Endothelial cell of umbilical vein (primary cell): ENCODE results near the gene MBNL2. TPM values are rescaled to one million over a fixed set of nuclear protein-coding genes. Genes with fewer than 3 reads are reported as not detected.

Experiments
- BruUV-seq: library from RNA; stranded (reverse); fragments of 400-500 nt; replicated peaks from 2 replicates; lab custom pipeline; 2021; lab: Mats Ljungman, UMichigan
- CTCF ChIA-PET: fragments of 300-600, 350-600 bp; sonication (Branson Sonifier 250); formaldehyde crosslinking; loops from one replicate; lab custom pipeline; 2021; ENCODE audit warnings: antibody characterized with exemption, inconsistent platforms; lab: Charles Lee
- POLR2A ChIA-PET: fragments of 300-600, 350-600 bp; sonication (Branson Sonifier 250); formaldehyde crosslinking; loops from one replicate; lab custom pipeline; 2021; ENCODE audit warnings: antibody characterized with exemption, inconsistent platforms; lab: Charles Lee
- DNase-seq: peaks from one replicate; pipeline ENCODE4 v3.0.0-alpha.2; 2011; ENCODE audit warnings: low read depth, low spot score
- FAIRE-seq: peaks from 2 replicates; lab custom pipeline; 2011; peaks lifted over from hg19 to GRCh38; lab: Jason Lieb, UNC
- H2AFZ ChIP-seq: 2 replicates; pipeline ENCODE4 v1.6.0; 2012; ENCODE audit warnings: low read depth, low read length, control low read depth, inconsistent platforms
- H3K27ac ChIP-seq: 2 replicates; pipeline ENCODE4 v1.5.1; 2011; ENCODE audit warnings: low read depth, mild to moderate bottlenecking, control low read depth, low read length, moderate library complexity; ENCODE audit not compliant: insufficient read depth
- H3K27me3 ChIP-seq, 2 experiments: 2 replicates each; pipeline versions ENCODE4 v1.6.0 to v1.6.1; 2011; ENCODE audit warnings: low read length in 2 of 2, mixed read lengths in 1 of 2; ENCODE audit not compliant: control insufficient read depth in 2 of 2, insufficient read depth in 2 of 2
- H3K36me3 ChIP-seq, 2 experiments: 2 replicates in 1 of 2; 3 replicates in 1 of 2; pipeline ENCODE4 v1.5.1; 2011; ENCODE audit warnings: low read length in 2 of 2, mild to moderate bottlenecking in 1 of 2, moderate library complexity in 1 of 2; ENCODE audit not compliant: control insufficient read depth in 2 of 2, insufficient read depth in 2 of 2; ENCODE audit errors: extremely low read depth in 1 of 2
- H3K4me1 ChIP-seq: 3 replicates; pipeline ENCODE4 v1.5.1; 2011; ENCODE audit warnings: mild to moderate bottlenecking, low read length; ENCODE audit not compliant: control insufficient read depth, insufficient read depth; ENCODE audit errors: extremely low read depth
- H3K4me2 ChIP-seq: 2 replicates; pipeline ENCODE4 v1.6.1; 2011; ENCODE audit warnings: low read length, control low read depth, mixed read lengths; ENCODE audit not compliant: insufficient read depth
- H3K4me3 ChIP-seq, 3 experiments: fragments of 200-600 bp in 1 of 3; sonication (generic), shearing (Covaris generic) in 1 of 3; replicated peaks in 1 of 3; 2 replicates each; pipeline ENCODE4 v1.5.1; 2011 to 2016; ENCODE audit warnings: control low read depth in 3 of 3, low read length in 3 of 3, mild to moderate bottlenecking in 2 of 3, inconsistent platforms in 1 of 3, low read depth in 1 of 3, moderate library complexity in 1 of 3; ENCODE audit not compliant: insufficient read depth in 1 of 3
- H3K79me2 ChIP-seq: 2 replicates; pipeline ENCODE4 v1.6.0; 2012; ENCODE audit warnings: low read length, inconsistent platforms; ENCODE audit not compliant: control insufficient read depth, insufficient read depth
- H3K9ac ChIP-seq: replicated peaks from 2 replicates; pipeline ENCODE3; 2011; ENCODE audit warnings: low read length, control low read depth; ENCODE audit not compliant: insufficient read depth; ENCODE audit errors: extremely low read depth
- H3K9me1 ChIP-seq: replicated peaks from 3 replicates; pipeline ENCODE4 v1.6.0; 2011; ENCODE audit warnings: mild to moderate bottlenecking, low read length; ENCODE audit not compliant: control insufficient read depth, insufficient read depth; ENCODE audit errors: extremely low read depth
- H3K9me3 ChIP-seq: replicated peaks from 2 replicates; pipeline ENCODE4 v1.5.1; 2012; ENCODE audit warnings: low read length, inconsistent platforms; ENCODE audit not compliant: control insufficient read depth, insufficient read depth
- H4K20me1 ChIP-seq: replicated peaks from 2 replicates; pipeline ENCODE3; 2011; ENCODE audit warnings: mild to moderate bottlenecking, low read length; ENCODE audit not compliant: control insufficient read depth, insufficient read depth; ENCODE audit errors: extremely low read depth
- EZH2 ChIP-seq: IDR thresholded peaks from 2 replicates; pipeline ENCODE4 v1.6.1; 2012; ENCODE audit warnings: borderline replicate concordance, low read depth, mild to moderate bottlenecking, moderate library complexity, low read length, inconsistent platforms; ENCODE audit not compliant: severe bottlenecking
- FOS ChIP-seq: IDR thresholded peaks from 2 replicates; pipeline ENCODE4 v1.6.1; 2011; ENCODE audit warnings: mild to moderate bottlenecking, low read length, moderate library complexity, borderline replicate concordance; ENCODE audit not compliant: insufficient read depth
- GATA2 ChIP-seq: IDR thresholded peaks from 2 replicates; pipeline ENCODE4 v1.7.0; 2011; ENCODE audit warnings: low read depth, mild to moderate bottlenecking, moderate library complexity, mixed read lengths, low read length; ENCODE audit not compliant: insufficient read length, insufficient read depth
- JUN ChIP-seq: IDR thresholded peaks from 2 replicates; pipeline ENCODE4 v1.6.1; 2011; ENCODE audit warnings: borderline replicate concordance, low read depth; ENCODE audit not compliant: insufficient read length, insufficient read depth
- dilution Hi-C: fragments of 300-500 bp; cut with MboI; formaldehyde crosslinking; loops from one replicate; pipeline ENCODE4 v1.15.0; 2019; ENCODE audit warnings: low sequenced_read_pairs; ENCODE audit not compliant: extremely low pct_ligation_motif_present
- intact Hi-C: fragments of 100-400 bp; cut with micrococcal nuclease; formaldehyde crosslinking; loops from one replicate; pipeline ENCODE4 v1.10.0; 2022
- polyA plus RNA-seq, 4 experiments: library from polyadenylated mRNA; depleted of rRNA in 3 of 4; stranded (reverse) in 3 of 4; unstranded in 1 of 4; fragments of >200 nt; gene quantifications; 2 replicates each; pipeline versions ENCODE4 v1.2.1 to v1.2.3, GENCODE V29; 2011 to 2012; ENCODE audit warnings: missing spikeins in 1 of 4
- small RNA-seq: library from RNA; depleted of rRNA; stranded (forward); fragments of <200 nt; gene quantifications from one replicate; pipeline ENCODE3, GENCODE V24; 2012; ENCODE audit warnings: low replicate concordance, low read depth; ENCODE audit not compliant: insufficient read depth, insufficient read length
- total RNA-seq: library from RNA; stranded (reverse); gene quantifications from 2 replicates; pipeline ENCODE4 v1.2.3, GENCODE V29; 2021
- TF ChIP-seq, protein P1 (sequence below), 2 donors: IDR thresholded peaks; 1 replicate in 1 of 2; 2 replicates in 1 of 2; pipeline ENCODE4 v1.5.1; 2011; ENCODE audit warnings: low read length in 2 of 2, mild to moderate bottlenecking in 2 of 2, moderate library complexity in 2 of 2, control low read depth in 1 of 2, inconsistent platforms in 1 of 2, low read depth in 1 of 2; ENCODE audit not compliant: insufficient read depth in 1 of 2; ENCODE audit errors: extremely low read depth in 1 of 2

Gene MBNL2
- total and polyA plus RNA-seq, 2 donors (not counting 3 experiments of a cell fraction or from before 2014, with no cell fraction given), result 32.9 to 76.5 TPM

DNA sequence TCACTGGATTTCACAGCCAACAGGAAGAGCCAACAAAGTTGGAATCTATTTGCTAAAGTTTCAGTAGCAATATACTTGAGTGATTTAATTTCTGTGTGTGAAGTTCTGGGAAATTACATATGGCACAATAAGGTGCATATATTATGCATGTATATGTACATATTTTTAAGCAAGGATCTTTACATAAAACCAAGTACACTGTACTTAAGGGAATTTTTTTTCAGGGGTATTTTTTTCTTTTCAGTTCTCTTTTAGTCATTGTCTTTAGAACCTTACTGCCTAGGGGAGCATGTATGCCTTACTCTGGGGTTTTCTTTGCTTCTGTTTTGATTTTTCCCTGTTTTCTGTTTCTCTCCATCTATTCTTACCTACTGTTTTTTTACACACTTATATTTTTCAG is 219.2 kb downstream of the MBNL2 start:
- Histone ChIP-seq H3K9me3 (no peaks in the 10 kb centered on the region), H3K79me2 (peaks cover 58% of the 10 kb centered on the region), H3K4me2 (no peak overlapping the region), H3K4me3 (no peak overlapping the region), H2AFZ (no peak overlapping the region), H4K20me1 (no peaks in the 10 kb centered on the region), H3K27me3 (no peaks in the 10 kb centered on the region), H3K9me1 (no peaks in the 10 kb centered on the region), H3K9ac (no peak overlapping the region), H3K4me1 (peaks cover 15% of the 10 kb centered on the region), H3K36me3 (no peaks in the 10 kb centered on the region), H3K27ac (no peak overlapping the region)
- DNase-seq (no peak), FAIRE-seq (no peak)
- intact Hi-C loops (no loop called here), dilution Hi-C loops (no loop called here)
- no TSS peak for BruUV-seq
- TF ChIP-seq EZH2 (no peak), FOS (no peak), JUN (no peak), GATA2 (no peak)
- TF ChIP-seq, protein P1, sequence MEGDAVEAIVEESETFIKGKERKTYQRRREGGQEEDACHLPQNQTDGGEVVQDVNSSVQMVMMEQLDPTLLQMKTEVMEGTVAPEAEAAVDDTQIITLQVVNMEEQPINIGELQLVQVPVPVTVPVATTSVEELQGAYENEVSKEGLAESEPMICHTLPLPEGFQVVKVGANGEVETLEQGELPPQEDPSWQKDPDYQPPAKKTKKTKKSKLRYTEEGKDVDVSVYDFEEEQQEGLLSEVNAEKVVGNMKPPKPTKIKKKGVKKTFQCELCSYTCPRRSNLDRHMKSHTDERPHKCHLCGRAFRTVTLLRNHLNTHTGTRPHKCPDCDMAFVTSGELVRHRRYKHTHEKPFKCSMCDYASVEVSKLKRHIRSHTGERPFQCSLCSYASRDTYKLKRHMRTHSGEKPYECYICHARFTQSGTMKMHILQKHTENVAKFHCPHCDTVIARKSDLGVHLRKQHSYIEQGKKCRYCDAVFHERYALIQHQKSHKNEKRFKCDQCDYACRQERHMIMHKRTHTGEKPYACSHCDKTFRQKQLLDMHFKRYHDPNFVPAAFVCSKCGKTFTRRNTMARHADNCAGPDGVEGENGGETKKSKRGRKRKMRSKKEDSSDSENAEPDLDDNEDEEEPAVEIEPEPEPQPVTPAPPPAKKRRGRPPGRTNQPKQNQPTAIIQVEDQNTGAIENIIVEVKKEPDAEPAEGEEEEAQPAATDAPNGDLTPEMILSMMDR (IDR thresholded peaks at IDR 0.05; ENCODE audit: extremely low read depth in 1 of 2, insufficient read depth in 1 of 2, low read depth in 1 of 2, low read length in 2 of 2), result no peak
- ChIA-PET POLR2A (no interaction called here), CTCF (no interaction called here)

Small RNA genes lying within 50 kb of the gene (small RNA-seq; reads per million reads assigned to genes)
- gene AL442067.1, result not detected
- gene RNA5SP37, result not detected

Other genes with a start within 250 kb of the MBNL2 start
- not detected in 2 replicates for gene OXGR1, start 227.9 kb upstream of the MBNL2 start, total RNA-seq
- gene OXGR1, start 227.9 kb upstream of the MBNL2 start, polyA plus RNA-seq, result not detected in 2 replicates
- 40.0 and 44.4 TPM in 2 replicates for gene RAP2A, start 211.8 kb downstream of the MBNL2 start, total RNA-seq
- 6.1 and 7.8 TPM in 2 replicates for gene RAP2A, start 211.8 kb downstream of the MBNL2 start, polyA plus RNA-seq